ENCODE results near the gene PFN3.
"Not testable (repeated sequence)": the region's sequence is repeated elsewhere in the genome, so short reads cannot be mapped to it uniquely, and the experiment has no call there.

PFN3 gene

DNA sequence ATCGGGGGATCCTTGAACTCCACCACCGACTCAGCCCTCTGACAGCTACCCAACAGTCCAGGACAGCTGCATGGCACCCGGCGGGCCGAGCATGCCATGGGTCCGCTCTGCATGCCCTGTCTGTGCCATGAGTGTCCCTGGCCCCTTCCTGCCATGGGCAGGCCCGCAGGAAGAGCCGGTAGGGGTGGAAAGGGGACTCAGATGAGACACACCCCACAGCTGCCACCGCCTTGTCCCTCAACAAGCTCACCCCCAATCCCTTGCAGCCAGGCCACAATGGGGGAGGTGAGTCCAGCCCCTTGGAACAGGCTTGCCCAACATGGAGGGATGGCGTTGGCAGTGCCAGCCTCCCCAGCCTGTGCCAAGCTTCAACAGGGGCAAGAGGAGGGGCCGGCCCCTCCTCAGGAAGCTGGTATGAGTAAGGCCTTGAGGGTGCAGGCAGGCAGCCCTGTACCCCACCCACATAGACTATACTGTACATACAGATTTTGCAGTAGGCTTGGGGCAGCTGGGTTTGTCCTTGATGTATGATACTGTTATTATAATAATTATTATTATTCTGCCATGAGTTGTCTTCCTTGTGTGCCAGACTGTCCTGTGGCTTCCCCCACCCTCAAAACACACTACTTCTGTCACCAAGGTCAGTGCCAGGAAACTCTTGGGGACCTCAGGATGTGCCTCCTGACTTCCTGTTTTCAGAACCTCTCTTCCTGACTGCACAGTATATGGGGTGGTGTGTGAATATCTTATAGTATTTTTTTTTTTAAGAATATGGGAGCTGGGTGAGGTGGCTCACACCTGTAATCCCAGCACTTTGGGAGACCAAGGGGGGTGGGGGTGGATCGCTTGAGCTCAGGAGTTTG lies 28.2 kb downstream of the PFN3 start:
- DNase-seq (ENCODE audit: low read depth): no peak

DNA sequence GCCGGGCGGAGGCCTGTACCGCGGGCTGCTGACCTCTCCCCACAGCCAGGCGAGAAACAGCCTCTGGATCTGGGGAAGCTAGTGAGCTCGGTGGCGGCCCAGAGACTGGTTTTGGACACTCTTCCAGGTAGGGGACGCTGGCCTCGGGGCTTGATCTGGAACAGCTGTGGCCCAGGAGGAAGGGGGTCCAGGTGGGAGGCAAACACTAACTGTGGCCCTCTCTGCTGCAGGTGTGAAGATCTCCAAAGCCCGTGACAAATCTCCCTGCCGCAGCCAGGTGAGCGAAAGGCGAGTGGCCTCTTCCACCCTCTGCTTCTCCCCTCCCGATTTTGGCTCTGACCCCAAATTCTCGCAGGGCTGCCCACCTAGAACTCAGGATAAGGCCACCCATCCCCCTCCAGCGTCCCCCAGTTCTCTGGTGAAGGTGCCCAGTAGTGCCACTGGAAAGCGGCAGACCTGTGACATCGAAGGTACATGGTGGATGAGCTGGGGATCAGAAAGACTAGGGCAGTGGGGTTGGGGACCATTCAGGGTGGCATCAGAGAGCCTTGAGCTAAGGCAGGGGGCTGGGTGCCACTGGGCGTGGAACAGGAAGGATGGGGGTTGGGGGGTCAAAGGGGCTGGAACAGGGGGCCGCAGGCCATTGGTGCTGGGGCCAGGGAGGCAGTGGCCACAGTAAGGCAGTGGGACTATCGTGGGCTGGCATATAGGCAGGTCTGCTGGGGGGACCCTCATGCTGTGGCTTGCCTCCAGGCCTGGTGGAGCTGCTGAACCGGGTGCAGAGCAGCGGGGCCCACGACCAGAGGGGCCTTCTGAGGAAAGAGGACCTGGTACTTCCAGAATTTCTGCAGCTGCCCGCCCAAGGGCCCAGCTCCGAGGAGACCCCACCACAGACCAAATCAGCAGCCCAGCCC lies 29.1 kb downstream of the PFN3 start:
- no peak for DNase-seq (ENCODE audit: low read depth)

DNA sequence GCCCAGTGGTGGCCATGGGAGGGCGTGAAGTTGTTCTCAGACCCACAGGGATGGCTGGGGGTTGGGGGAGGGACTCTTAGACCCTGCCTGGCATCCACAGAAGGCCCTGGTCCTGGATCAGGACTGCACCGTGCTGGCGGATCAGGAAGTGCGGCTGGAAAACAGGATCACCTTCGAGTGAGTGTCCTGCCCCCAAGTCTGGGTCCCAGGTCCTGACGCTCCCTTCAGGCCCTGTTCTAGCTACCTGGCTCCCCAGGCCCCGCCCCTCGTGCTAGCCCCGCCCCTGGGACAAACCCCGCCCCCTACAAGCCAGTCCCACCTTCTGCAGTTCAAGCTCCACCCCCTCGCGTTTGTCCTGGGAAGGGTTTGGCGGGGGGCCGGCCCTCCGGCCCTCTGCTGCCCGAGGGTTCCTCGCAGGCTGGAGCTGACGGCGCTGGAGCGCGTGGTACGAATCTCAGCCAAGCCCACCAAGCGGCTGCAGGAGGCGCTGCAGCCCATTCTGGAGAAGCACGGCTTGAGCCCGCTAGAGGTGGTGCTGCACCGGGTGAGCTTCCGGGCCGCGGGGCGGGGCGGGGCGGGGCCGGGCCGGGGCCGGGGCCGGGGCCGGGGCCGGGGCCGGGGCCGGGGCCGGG lies 29.9 kb downstream of the PFN3 start:
- DNase-seq (ENCODE audit: low read depth): peak; percentile 43

DNA sequence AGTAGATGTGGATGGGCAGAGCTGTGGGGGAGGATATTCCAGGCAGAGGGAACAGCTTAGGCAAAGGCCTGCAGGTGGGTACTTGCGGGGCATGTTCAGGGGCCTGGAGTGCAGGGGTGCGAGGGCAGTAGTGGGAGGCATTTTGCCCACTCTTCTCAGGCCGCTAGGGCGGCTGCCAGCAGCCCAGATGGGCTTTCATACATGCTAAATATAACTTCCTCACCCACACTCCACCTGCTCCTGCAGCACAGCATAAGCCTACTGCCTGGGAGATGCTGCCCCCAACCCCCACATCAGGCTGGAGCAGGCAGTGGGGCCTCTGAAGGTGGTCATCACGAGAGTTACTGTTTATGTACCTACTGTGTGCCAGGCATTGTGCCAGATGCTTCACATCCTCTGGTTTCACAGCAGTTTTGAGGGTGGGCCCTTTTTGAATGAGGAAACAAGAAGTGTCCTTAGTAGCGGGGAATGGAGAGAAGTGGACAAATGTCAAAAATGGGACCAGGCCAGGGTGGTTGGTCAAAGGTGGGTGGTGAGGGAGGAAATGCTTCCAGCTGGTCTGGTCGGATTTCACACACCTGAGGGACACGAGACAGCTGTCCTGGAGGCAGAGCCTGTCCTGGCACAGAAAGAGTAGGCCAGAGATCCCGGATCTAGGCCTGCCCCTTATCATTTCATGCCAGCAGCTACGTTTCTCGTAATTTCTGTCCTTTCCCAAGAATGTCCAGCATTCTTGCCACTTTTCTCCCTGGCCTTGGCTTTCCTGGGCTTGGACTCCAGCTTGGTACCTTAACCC lies 30.6 kb downstream of the PFN3 start:
- no peak for DNase-seq (ENCODE audit: low read depth)

DNA sequence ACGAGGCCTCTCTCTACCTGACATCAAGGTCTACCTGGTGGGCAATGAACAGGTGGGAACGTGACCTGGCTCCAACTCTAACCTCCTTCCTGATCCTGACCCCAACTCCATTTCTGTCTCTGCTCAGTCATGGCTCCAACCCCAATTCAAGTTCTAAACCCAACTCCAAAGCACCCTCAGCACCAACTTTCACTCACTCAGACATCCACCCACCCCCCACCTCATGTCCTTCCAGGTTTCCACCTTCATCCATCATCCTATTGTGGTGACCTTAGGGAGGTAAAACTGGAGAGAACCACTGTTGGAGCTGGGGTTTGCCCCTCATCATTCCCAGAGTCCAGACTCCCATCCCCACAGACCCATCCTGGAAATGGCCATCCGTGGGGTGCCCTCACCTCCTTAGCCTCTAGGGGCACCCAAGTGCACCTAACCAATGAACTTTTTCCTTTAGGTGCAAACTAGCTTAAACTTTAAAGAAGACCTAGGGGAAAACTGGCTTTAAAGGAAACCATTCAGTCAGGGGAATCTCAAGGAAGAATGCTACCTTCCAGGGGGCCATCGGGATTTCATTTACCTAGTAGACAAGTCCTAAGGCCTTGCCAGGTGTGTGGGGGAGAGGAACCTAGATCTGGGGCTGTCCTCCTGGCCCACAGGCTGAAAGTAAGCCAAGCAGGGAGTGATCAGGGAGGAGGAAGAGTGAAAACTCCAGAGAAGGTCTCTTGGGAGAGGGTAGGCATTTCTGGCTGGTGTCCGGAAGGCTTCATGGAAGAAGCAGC lies 31.4 kb downstream of the PFN3 start:
- DNase-seq (ENCODE audit: low read depth): no peak

DNA sequence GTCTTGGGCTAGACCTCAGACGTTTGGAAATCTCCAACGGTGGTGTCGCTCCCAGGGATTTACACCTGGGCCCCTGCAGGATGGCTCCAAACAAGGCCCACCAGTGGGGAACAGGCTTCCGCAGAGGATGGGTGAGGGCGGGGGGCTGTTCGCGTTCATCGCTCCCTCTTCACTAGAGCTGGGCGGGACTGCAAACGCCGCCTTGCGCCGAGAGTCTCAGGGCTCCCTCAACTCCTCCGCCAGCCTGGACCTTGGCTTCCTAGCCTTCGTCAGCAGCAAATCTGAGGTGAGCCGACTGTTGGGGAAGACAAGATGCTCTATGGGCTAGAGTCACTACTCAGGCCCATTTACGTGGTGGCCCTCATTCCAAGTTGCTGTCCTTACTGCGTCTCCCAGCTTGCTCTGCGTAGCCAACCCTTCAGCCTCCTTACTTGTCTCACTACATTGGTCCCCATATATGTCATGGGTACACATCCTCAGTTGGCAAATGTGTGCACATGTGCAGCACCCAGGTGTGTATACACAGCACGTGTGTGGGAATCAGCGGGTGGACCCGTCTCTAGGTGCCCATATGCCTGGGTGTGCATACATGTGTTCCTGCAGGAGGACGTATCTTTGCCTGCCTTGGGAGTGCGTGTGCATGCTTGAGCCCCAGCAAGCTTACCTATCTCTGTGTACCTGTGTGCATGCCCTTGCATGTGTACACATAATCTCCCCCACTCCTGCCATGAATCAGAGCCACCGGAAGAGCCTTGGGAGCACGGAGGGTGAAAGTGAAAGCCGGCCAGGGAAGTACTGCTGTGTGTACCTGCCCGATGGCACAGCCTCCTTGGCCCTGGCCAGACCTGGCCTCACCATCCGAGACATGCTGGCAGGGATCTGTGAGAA lies 32.2 kb downstream of the PFN3 start:
- DNase-seq (ENCODE audit: low read depth): no peak

DNA sequence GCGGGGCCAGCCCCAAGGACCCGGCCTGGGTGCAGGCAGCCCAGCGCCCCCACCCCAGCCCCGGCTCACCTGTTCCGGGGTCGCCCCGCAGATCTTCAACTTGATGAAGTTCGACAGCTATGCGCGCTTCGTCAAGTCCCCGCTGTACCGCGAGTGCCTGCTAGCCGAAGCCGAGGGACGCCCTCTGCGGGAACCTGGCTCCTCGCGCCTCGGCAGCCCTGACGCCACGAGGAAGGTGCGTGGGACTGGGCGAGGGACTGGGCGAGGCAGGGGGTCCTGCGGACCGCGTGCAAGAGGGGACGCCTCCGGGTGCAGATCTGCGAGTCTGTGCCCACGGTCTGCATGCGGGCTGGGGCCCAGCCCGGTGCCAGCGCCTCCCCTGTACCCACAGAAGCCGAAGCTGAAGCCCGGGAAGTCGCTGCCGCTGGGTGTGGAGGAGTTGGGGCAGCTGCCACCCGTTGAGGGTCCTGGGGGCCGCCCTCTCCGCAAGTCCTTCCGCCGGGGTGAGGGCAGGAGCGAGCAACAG lies 33.1 kb downstream of the PFN3 start:
- DNase-seq (ENCODE audit: low read depth): no peak

DNA sequence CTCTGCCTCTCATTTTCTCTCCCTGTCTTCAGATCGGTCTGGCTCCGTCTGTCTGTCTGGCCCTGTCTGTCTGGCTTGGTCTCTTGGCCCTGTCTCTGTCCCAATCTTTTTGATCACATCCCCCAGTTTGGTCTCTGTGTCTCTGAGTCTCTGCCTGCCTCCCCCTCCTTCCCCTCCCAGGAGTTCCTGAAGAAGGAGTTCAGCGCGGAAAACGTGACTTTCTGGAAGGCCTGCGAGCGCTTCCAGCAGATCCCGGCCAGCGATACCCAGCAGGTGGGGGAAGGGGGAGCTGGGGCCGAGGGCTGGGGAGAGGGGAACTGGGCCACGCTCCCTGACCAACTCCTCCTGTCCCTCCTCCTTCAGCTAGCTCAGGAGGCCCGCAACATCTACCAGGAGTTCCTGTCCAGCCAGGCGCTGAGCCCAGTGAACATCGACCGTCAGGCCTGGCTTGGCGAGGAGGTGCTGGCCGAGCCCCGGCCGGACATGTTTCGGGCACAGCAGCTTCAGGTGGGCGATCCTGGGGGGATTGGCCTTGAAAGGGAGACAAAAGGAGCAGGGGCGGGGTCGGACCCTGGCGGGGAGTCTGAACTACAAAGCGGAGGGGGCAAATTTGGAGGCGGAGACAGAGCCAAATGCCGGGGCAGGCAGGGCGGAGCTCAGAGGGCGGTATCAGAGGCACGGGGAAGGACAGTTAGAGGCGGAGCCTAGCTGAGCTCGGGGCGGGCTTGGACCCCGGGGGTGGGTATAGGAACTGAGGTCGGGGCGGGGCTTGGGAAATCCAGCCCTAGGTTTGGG lies 33.7 kb downstream of the PFN3 start:
- DNase-seq (ENCODE audit: low read depth): peak; percentile 31

DNA sequence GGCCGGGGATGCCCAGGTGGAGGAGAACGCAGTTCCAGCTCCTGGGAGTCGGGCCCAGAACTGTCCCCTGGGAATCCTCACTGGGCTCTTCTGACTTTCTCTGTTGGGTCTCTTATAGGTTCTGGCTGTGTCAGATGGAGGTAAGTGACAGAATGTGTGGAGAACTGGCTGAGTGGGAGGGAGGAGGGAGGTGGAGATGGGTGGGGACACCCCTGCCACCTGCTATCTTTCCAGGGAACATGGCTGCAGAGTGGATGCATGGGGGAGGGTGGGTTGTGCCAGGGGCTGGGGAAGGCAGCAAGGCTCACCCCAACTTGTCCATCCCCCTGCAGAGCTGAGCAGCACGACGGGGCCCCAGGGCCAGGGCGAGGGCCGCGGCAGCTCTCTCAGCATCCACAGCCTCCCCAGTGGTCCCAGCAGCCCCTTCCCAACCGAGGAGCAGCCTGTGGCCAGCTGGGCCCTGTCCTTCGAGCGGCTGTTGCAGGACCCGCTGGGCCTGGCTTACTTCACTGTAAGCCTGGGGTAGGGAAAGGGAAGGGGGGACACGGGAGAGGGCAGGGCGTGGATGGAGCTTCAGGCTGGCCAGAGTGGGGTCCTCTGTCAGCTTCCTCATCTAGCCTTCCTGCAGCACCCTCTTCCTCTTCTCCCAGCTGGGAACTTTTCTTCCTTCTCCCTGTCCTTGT lies 34.5 kb downstream of the PFN3 start:
- no peak for DNase-seq (ENCODE audit: low read depth)

DNA sequence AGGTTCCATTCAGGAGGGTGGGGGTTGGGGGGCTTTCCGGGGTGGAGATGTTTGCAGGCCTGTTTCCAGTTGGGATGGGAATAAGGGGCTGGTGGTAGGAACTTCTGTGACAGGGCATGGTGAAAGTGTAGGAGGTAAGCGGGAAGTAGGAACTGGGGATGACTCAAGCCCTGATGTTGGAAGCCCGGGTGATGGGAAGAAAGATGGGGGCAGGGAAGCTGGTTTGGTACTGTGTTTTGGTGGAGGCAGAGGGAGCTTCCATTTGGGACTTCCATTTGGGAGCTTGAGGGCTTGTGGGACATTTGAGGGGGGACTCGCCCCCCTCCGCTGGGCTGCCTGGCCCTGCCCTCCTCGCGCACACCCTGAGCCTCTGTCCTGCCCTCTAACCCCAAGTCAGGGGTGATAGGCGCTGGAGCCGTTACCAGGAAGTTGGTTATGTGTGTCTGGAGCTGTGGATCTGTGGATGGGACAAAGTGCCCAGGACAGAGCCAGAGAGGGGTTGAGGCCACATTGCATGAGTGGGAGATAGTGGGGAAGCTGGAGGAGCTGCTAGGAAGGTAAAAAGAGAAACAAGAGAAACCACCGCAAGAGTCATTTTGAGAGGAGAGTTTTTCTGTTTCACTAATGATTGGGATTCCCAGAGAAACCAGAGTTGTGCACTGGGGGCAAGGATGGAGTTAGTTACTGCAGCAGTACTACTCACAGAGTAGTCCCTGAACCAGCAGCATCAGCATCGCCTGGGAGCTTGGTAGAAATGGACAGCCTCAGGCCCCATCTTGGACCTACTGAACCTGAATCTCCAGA lies 36.1 kb downstream of the PFN3 start:
- DNase-seq (ENCODE audit: low read depth): no peak

DNA sequence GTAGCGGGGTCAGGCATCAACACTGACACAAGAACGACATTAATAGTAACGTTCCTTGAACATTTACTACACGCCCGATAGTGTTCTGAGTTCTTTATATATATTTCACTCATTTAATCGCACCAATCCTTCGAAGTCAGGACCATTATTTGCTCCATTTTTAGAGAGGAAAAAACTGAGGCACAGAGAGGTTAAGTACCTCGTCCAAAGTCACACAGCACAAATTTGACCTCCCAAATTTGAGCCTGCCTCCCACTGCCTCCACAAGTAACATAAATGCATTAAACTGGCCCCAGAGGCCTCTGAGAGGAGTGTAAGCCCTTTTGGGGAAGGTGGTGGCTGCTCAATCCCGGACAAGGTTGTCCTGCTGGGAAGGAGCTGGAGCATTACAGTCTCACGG lies 36.9 kb downstream of the PFN3 start:
- no peak for DNase-seq (ENCODE audit: low read depth)

DNA sequence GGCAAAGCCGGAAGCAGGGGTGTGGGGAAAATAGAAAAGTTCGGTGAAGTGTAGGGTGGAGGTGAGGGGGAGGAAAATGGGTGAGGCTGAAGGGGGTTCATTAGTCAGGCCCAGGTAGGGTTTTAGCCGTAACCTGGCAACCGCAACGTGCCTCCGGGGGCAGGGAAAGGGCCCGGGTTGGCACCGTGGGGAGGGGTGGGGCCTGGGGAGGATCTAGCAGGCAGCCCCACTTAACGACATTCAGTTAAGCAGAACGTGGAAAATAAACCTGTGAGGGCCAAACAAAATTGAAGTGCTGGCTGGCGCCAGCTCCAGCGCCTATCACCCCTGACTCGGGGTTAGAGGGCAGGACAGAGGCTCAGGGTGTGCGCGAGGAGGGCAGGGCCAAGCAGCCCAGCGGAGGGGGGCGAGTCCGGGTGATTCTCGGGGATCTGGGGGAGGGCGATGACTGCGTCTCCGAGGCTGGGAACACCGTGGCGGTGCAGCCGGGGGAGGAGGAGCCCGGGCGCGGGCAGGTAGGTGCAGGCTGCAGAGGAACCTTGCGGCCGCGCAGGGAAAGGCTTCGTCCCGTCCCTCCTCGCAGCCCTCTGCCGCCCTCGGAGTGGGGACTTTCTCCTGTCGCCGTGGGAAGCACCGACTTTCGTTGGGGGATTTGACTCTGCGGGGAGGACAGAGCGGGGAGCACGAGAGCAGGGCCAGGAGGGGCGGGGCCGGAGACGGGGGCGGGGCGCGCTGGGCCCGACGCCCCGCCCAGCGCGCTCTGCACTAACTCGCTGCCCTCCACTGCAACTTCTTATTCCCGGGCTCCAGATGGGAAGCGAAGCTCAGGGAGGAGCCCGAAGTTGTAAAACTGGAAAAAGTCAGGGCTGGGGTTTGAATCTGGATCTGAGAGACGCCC lies 37.6 kb downstream of the PFN3 start:
- DNase-seq (ENCODE audit: low read depth): no peak

DNA sequence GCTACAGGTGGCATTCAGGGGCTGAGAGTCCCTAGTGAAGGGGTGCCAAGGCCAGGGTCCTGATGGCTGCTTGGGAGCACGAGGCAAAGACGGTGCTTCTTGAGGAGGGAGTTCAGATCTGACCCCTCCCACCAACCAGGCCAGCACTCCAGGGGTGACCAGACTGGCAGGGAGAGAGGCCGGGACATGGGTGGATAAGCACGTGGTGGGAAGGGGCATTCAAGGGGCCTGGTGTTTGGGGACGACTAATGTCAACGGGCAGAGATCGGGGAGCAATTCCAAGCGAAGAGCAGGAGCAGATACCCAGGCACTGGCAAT lies 38.2 kb downstream of the PFN3 start:
- no peak for DNase-seq (ENCODE audit: low read depth)

DNA sequence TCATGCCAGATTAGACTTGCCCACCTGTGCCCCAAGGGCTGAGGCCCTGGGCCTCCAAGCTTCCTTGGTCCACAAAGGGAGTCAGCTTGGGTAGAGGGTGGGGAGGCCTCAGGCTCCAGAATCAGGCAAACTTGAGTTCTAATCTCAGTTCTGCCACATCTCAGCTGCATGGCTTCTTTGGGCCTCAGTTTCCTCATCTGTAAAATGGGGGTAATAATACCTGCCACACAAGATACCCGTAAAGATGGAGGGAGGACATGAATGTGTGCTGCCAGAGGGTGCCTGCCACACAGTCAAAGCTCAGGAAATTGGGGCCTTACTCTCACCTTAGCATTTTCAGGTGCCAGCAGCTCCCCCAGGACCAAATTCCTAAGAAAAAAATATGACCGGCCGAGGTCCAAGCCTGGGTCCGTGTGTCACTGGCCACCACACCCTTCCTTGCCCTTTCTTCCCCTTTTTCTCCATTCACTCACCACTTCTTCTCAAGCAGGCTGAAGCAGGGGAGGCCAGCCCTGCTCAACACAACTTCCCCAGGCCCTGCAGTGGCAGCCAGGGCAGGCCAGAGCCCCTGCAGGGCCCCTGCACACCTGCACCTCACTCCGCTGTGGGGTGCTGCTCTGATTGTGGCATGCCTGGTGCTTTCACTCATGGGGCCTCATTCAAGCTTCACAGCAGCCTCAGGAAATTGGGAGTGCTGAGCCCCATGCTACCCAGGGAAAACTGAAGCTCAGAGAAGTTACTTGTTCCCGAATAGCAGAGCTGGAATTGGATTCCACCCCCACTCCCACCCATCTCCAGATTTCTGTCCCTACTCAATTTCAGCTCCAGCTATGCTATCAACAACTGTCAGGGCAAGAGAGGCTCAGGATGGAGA lies 38.8 kb downstream of the PFN3 start:
- no peak for DNase-seq (ENCODE audit: low read depth)

DNA sequence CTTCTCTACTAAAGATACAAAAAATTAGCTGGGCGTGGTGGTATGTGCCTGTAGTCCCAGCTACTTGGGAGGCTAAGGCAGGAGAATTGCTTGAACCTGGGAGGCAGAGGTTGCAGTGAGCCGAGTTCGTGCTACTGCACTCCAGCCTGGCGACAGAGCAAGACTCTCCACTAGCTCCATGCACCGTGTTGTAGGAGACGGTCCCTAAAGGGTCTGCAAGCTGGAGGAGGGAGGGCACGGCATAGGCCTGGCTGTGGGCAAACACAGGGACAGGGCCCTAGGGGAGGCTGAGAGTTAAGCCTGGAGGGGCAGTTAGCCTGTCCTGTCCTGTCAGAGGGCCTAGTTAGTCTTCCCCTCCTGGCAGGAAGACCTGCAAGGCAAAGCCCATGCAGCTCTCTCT lies 39.7 kb downstream of the PFN3 start:
- not testable (repeated sequence) for DNase-seq (ENCODE audit: low read depth)

DNA sequence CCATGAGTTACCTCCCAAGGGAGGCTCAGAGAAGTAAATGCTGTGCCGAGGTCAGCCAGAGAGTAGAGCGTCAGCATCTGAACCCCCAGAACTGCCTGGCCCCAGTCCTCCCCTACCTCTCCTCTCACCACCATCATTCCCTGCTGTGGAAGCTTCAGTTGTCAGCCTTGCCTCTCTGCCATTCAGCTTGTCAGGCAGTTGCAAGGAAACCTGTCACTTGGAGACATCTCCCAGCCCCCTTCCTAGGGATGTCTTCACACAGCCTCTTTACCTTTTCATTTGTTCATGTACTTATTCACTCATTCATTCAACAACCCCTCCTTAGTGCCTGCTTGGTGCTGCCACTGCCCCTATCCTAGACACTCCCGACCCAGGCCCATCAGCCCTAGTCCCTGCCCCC lies 40.6 kb downstream of the PFN3 start:
- no peak for DNase-seq (ENCODE audit: low read depth)
